ENCODE measurements around the gene DOCK2.
"Not testable (repeated sequence)": the region's sequence is repeated elsewhere in the genome, so short reads cannot be mapped to it uniquely, and the experiment has no call there.

DOCK2 gene

DNA sequence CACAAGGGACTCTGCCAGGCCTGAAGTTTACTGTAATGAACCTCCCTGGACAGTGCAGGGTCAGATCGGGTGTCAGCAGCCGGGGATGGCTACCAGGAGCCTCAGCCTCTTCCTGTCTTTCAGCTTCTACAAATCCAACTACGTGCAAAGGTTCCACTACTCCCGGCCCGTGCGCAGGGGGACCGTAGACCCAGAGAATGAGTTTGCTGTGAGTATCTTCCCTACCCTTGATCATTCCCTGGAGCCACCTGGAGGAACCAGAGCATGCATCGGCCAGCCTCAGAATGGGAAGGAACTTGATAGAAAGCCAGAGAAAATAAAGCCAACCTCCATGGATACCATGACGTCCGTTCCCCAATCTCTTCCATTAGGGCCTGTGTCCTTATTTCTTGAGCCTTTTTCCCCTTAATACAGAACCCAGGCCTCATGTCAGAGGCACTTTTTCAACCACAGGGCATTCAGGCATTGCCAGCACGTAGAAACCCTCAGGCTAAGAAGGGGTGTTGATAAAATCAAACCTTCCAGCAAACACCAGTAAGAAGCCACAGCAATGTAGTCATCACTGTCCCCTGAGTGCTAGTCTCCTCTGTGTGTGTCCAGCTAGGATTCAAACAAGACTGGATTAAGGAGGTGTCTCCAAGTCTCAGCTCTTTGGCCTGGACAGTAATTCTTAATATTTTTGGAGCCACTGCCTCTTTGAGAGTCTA is 419.6 kb downstream of the DOCK2 start:
- DNase-seq (ENCODE audit: low spot score), result no peak

DNA sequence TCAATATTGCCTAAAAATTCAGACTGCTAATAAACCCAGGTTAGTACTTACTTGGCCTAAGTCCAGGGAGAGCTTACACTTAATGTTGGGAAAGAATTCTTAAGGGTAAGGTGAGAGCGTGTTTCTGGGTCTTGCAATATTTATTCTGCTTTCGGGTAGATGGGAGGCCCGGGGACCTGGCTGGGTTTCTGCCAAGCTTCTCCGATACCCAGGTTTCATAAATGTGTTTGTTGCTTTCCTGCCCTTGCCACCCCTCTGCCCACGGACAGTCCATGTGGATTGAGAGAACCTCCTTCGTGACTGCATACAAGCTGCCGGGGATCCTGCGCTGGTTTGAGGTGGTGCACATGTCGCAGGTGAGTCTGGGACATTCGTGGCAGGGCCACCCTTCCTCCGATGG is 420.2 kb downstream of the DOCK2 start:
- no peak for DNase-seq (ENCODE audit: low spot score)

DNA sequence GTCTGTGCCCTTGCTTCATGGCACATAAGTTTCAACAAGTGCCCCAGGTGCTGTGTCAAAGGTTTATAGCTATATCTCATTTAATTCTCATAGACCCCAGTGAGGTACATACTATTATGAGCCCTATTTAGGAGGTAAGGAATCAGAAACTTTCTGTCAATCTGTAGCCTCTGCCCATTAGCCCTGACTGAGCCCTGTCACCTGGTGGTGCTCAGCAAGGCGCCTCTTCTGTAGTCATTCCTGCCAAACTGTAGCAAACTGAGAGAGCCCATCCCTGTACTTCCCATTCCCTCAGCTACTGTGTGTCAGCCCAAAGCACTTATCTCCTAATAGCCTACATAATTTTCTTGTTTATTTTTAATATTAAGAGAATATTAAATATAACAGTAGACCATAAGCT is 422.1 kb downstream of the DOCK2 start:
- no peak for DNase-seq (ENCODE audit: low spot score)

DNA sequence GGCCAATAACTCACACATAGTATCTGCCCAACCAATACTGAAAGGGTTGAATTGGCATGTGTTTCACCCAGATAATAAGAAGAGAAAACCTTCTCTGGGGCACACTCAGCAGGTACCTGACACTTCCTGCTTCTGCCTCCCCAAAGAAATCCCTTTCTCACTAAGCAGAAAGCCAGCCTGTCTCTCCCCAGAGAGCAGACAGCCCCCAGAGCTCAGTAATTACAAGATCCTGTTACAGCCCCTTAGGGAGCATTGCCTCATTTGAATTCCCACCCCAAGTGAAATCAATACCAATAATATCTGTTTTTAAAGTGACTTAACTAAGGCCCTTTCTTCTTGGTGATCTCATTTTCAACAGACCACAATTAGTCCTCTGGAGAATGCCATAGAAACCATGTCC is 430.1 kb downstream of the DOCK2 start:
- DNase-seq (ENCODE audit: low spot score), result no peak

DNA sequence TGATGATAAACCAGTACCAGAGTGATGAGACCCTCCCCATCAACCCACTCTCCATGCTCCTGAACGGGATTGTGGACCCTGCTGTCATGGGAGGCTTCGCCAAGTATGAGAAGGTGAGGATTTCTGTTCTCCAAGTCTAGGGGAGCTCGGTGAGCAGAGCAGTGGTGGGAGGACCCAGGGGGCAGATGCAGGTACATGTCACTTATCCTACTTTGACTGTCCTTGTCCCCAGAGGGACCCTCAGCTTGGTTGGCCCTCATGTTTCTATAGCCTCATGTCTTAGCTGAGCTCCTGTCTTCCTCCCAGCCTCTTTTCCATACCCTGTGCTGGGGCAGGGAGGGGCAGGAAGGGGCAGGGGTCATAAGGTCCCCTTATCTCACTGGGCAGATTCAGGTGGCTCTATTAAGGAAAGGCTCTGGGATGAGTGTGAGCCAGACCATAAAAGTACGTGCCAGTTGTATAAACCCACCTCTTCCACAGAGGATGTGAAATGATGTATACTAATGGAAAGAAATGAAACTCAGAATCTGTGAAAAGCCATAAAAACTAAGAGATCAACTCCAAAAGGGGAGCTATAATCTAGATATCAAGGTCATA is 430.6 kb downstream of the DOCK2 start:
- DNase-seq (ENCODE audit: low spot score), result no peak

DNA sequence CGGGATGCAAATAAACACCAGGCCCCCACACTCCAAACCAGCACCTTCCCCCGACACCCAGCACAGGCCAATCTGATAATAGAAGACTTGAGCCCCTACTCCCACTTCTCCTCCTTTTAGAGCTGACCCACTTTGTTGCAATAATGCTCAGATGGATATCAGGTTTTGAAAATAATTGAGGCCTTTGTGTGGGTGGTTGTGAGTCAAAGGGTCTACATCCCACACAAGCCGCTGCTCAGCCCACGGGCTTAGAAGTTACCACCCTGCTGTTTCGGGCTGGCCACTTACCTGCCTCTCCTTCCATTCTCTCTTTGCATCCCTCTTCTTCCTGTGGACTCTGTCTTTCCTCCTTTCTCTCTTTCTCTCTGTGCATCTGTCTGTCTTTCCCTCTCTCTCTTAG is 432.4 kb downstream of the DOCK2 start:
- no peak for DNase-seq (ENCODE audit: low spot score)

DNA sequence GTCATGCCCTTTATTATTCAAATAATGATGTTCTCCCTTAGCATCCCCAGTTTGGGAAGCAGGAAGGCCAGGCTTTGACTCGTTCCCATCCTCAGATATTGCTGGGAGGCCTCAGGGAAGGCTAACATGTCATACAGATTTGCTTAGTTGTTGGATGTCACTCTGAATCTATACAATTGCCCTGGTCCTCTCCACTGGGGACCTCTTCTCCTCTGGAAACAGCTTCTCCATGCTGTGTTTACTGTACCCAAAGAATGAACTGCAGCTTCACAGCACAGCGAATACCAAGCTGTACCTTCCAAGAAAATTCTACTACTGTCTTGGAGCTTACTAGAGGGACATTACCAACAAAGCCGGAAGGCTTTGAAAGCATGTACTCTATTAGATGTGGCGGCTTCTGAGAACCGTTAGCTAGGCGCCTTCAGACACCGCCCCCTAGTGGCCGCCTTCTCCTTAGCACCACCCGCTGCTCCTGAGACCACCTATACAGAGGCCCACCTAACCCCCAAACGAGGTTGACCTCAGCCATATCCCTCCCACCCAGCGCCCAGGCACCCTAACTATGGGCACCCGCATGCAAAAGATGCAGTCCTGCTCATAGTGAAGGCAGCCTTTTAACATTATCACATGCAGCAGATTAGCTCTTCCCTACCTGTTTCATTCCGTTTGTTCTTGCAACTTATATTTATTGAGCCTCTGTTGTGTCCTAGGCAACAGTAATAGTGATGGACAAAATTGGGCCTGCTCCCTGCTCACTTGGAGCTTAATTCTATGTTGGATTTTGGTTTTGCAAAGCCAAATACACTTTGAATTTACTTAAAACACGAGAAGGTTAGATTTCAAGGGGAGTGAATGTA is 433.7 kb downstream of the DOCK2 start:
- DNase-seq (ENCODE audit: low spot score), result peak; percentile 20

DNA sequence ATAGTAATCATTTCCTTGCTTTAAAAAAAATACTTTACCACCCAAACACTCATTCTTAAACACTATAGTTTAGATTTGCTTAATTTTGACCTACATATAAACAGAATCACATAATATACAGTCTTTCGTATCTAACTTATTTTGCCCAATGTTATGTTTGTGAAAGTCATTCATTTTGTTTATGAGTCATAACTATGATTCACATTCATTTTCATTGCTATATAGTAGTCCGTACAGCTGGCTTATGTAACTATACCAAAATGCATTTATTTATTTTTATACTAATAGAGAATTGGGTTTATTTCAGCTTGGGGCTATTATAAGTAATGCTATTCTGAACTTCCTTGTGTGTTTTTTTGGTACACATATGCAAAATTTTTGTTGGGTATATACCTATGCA is 434.7 kb downstream of the DOCK2 start:
- DNase-seq (ENCODE audit: low spot score), result no peak

DNA sequence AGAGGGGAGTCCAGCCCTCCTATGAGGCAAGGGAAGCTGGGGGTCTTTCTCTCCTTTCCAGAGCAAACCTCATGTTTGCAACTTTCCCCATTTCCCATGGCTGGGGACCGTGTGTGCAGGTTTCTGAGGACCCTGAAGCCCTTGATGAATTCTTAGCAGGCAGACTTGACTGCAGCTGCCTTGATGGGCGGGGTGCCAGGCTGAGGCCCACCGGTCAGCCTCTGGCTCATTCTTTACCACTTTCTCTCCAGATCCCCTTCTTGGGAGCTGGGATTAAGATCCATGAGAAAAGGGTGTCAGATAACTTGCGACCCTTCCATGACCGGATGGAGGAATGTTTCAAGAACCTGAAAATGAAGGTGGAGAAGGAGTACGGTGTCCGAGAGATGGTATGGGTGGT is 438.6 kb downstream of the DOCK2 start:
- no peak for DNase-seq (ENCODE audit: low spot score)

DNA sequence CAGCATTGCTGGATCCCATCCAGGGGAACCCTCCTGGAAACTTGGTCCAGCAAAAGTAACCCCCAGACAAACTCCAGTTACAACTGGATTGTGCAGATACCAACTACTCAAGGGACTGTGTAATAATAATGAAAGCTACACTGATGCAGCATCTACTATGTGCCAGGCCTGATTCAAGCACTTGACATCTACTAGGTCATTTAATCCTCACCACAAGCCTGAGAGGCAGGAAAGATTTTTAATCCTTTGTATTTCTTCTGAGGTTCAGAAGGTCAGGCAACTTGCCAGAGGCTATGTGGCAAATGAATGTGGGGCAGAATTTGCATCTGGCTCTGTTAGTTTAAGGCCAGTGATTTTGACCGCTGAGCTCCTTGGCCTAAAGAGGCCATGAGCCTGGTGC is 439.1 kb downstream of the DOCK2 start:
- DNase-seq (ENCODE audit: low spot score), result no peak

DNA sequence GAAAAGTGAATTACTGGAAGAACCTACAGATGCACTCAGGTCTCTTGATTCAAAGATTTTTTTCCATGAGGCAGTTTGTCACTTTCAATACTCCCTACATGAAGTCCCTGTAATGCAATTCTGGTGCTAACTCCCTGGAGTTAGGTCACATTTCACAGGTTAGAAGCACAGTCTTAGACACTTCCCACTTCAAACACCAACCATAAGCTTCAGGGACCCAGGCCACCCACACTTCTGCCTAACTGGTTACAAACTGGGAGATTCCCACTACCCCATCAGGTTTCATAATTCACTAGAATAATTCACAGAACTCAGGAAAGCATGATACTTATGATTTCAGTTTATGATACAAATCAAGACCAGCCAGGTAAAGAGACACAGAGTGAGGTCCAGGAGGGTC is 439.7 kb downstream of the DOCK2 start:
- no peak for DNase-seq (ENCODE audit: low spot score)

DNA sequence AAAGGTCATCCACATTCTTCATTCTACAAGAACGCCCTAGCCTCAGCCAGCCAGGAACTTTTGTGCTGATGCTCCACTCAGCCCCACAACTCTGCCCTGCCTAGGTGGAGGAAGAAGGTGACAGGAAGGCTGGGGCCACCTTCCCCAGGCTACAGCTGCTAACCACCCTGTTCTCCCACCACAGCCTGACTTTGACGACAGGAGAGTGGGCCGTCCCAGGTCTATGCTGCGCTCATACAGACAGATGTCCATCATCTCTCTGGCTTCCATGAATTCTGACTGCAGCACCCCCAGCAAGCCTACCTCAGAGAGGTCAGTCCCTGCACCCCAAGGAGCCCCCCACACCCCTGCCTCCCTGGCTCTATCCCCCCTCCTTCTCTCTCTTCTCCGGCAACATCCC is 440.5 kb downstream of the DOCK2 start:
- DNase-seq (ENCODE audit: low spot score), result no peak

DNA sequence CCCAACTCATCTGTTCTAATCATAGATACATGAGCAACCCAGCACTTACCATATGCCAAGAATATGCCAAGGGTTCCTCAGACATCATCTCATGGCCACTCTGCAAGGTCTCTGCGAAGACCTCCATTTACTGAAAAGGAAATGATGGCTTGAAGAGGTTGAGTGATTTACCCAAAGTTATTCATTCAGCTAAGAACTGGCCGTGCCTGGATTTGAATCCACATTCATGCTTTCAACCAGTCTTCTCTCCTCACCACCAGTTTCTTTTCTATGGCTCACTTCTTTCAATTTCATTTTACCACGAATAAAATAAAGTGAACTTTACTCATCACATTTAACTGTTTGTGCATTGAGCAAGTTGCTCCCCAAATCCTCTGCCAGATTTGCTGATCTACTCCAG is 441.4 kb downstream of the DOCK2 start:
- no peak for DNase-seq (ENCODE audit: low spot score)

DNA sequence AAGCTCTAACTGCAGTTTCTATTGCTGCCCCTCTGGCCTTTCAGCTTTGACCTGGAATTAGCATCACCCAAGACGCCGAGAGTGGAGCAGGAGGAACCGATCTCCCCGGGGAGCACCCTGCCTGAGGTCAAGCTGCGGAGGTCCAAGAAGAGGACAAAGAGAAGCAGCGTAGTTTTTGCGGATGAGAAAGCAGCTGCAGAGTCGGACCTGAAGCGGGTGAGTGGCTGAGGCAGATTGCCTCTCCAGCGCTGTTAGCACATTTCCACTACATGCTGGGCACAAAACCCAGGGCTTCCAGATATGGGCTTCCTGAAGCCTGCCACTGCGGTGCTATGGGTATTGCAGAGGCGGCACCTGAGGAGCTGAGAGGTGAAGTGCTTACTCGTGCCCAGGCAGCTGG is 441.9 kb downstream of the DOCK2 start:
- no peak for DNase-seq (ENCODE audit: low spot score)

DNA sequence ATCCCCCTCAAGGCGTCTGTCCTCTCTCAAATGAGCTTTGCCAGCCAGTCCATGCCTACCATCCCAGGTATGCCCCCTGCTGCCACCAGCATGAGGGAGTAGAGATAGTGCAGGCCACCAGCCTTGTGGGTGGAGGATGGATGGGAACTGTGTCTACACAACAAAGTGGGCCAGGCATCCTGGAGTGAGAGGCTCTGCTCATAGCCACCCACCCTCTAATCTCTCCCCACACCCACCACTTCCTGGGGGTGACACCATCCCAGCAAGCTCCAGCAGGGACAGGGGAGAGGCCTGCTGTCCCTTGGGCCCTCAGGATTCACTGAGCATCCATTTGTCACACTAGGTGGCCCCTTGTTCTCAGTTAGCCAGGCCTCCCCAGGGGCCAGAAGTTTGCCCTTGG is 443.1 kb downstream of the DOCK2 start:
- no peak for DNase-seq (ENCODE audit: low spot score)

DNA sequence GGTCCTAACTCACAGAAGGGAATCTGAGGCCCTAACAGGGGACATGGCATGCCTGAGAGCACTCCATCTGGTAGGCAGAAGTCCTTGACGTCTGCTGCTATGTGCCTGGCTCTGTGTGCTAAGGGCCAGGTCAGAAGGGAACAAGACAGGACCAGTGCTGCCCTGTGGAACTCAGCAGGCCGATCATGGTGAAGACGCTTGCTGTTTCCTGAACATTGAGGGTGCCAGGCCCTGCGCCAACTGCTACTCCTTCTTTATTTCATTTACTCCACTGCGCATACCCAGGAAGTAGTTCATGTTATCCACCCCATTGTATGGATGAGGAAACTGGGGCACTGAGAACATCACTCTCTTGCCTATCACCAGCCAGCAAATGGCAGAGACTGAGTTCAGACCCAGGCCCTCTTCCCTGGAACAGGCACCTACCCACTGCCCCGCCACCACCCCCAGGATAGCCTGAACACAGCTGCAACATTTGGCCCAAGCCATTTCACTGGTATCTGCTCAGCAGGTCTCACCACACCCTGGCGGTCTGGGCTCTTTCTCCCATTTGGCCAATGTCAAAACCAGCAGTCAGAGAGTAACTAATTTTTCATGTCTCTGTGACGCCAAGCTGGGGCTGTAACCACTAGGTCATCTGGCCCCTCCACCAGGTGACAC is 443.8 kb downstream of the DOCK2 start:
- no peak for DNase-seq (ENCODE audit: low spot score)

DNA sequence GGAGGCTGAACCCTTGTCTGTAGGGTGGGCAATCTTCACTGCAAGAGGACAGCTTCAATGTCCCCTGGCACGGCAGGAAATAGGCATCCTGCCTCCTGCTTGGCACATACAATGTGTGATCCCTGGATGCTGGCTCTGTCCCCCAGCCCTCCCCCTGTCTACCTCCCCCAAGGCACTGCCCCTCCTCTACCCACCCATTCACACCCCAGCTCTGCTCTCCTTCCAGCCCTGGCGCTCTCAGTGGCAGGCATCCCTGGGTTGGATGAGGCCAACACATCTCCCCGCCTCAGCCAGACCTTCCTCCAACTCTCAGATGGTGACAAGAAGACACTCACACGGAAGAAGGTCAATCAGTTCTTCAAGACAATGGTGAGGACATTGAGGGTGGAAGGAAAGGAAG is 444.5 kb downstream of the DOCK2 start:
- no peak for DNase-seq (ENCODE audit: low spot score)

DNA sequence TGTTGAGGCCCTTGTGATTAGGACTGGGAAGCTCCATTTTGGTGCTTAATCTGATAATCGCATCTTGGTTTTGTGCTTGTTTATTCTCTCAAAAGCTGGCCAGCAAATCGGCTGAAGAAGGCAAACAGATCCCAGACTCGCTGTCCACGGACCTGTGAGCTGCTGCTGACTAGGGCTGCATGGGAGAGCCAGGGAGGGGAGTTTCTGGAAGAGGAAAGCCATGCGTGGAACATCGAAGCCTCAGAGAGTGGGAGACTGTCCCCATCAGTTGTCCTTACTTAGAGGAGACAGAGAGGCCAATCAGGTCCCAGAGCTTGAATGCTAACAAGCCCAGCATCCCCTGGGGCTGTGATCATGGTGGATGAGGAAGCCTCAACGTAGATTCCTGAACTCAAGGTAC is 445.6 kb downstream of the DOCK2 start:
- DNase-seq (ENCODE audit: low spot score), result no peak

DNA sequence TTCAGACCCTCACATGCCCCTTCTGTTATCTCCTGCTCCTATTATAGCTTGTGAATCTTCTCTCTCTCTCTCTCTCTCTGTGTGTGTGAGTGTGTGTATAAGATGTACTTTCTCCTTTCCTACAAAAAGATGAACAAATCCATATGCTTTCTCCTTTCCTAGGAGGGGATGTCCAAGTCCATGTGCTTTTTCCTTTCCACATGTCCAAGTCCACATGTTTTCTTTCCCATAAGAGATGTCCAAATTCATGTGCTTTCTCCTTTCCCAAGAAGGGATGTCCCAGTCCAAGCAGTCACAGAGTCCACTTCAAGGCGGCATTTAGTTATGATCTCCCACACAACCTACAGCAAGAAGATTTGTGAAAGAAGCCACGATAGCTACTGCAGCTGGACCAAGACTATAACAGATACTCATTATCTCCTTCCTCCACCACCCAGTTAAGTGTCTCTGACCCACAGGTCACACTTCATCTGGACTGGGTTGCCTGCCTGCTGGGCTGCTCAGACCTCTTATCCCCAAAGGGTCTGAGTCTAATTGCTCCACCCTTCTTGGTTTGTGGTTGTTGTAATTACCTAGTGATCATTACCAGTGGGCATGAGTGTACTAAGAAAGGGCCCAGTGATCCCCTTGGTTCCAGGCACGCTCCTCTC is 450.2 kb downstream of the DOCK2 start:
- DNase-seq (ENCODE audit: low spot score), result no peak

DNA sequence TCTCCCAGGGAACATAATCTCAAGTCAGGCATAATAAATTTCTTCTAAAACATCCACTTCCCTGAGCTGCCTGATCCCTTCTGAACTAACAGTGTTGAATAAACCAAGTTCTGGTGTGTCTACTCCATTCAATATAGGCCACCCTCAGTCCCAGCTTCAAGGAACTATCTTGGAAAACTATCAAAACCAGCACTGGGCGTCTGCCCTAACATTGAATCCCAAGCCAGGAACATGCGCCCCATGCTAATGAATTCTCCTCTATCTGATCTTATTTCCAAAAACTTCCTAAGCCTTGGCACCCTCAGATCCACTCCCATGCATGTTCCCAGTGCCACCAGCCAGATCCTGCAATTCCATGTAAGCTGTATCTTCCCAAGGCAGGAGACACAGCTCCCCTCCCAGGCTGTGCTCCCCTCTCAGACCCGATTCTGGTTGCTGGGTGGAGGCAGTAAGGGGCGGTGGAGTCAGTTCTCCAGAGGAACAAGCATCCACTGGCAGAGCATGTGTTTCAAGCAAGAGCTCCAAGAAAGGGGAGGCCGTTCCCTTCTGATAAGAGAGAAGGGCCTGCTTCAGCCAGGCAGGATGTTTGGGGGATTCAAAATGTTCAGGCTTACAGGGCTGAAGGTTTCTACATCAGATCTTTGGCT is 455.5 kb downstream of the DOCK2 start:
- DNase-seq (ENCODE audit: low spot score), result no peak

DNA sequence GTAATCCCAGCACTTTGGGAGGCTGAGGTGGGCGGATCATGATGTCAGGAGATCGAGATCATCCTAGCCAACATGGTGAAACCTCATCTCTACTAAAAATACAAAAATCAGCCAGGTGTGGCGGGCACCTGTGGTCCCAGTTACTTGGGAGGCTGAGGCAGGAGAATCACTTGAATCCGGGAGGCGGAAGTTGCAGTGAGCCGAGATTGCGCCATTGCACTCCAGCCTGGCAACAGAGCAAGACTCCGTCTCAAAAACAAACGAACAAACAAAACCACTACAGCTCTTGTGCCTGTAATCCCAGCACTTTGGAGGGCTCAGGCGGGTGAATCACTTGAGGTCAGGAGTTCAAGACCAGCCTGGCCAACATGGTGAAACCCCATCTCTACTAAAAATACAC is 457.3 kb downstream of the DOCK2 start:
- not testable (repeated sequence) for DNase-seq (ENCODE audit: low spot score)

DNA sequence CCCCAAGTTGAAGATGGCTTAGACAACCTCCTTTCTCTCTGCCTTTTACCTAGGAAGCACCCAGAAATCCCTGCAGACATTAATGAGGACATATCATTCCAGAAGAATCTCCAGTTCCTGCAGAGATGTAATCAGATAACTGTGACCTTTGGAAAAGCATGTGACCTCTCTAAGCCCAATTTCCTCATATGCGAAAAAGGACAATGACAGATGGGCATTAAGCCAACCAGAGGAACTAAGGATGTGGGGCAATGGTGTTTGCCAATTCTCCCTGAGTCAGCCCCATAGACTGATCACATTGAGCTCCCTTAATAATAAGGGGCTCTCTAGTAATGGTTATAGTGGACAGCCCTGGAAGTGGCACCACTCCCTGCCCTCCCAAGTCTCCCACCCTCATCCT is 458.6 kb downstream of the DOCK2 start:
- no peak for DNase-seq (ENCODE audit: low spot score)
